MM.1S (cell line): ENCODE data around the gene HOXC6.

Experiments
- DNase-seq: peaks from one replicate; pipeline ENCODE4 v3.0.0-alpha.2; 2015
- H2AFZ ChIP-seq: fragments of 300-600 bp; sonication (generic); 2 replicates; pipeline ENCODE4 v1.6.0; 2016; ENCODE audit warnings: antibody characterized with exemption, low read length
- H3F3A ChIP-seq: fragments of 300-600 bp; sonication (generic); 2 replicates; pipeline ENCODE4 v1.6.1; 2016; ENCODE audit warnings: mild to moderate bottlenecking, antibody characterized with exemption, low read length, moderate library complexity, mixed read lengths; ENCODE audit not compliant: insufficient read depth
- H3K27ac ChIP-seq: fragments of 300-600 bp; sonication (generic); 2 replicates; pipeline ENCODE4 v1.5.1; 2016; ENCODE audit warnings: mild to moderate bottlenecking, low read length
- H3K27me3 ChIP-seq: fragments of 300-600 bp; sonication (generic); replicated peaks from 2 replicates; pipeline ENCODE4 v1.6.0; 2016; ENCODE audit warnings: low read length; ENCODE audit not compliant: insufficient read depth
- H3K36me3 ChIP-seq: fragments of 300-600 bp; sonication (generic); replicated peaks from 2 replicates; pipeline ENCODE4 v1.6.1; 2016; ENCODE audit warnings: mild to moderate bottlenecking, low read length, mixed read lengths; ENCODE audit not compliant: insufficient read depth
- H3K4me1 ChIP-seq: fragments of 300-600 bp; sonication (generic); 2 replicates; pipeline ENCODE4 v1.6.1; 2016; ENCODE audit warnings: low read length, mixed read lengths
- H3K4me2 ChIP-seq: fragments of 300-600 bp; sonication (generic); 2 replicates; pipeline ENCODE4 v1.6.0; 2016; ENCODE audit warnings: low read depth, low read length
- H3K4me3 ChIP-seq: fragments of 300-600 bp; sonication (generic); 2 replicates; pipeline ENCODE4 v1.5.1; 2016; ENCODE audit warnings: low read length, mixed read lengths
- H3K79me2 ChIP-seq: fragments of 300-600 bp; sonication (generic); 2 replicates; pipeline ENCODE4 v1.6.1; 2016; ENCODE audit warnings: mixed run types, low read length, mixed read lengths
- H3K9ac ChIP-seq: fragments of 300-600 bp; sonication (generic); 2 replicates; pipeline ENCODE4 v1.6.1; 2016; ENCODE audit warnings: low read length, mixed read lengths
- H3K9me2 ChIP-seq: fragments of 300-600 bp; sonication (generic); replicated peaks from 2 replicates; pipeline ENCODE4 v1.6.1; 2016; ENCODE audit warnings: mild to moderate bottlenecking, low read length, mixed read lengths; ENCODE audit not compliant: insufficient read depth
- H3K9me3 ChIP-seq: fragments of 300-600 bp; sonication (generic); replicated peaks from 2 replicates; pipeline ENCODE4 v1.6.1; 2016; ENCODE audit warnings: mild to moderate bottlenecking, low read length, mixed read lengths; ENCODE audit not compliant: insufficient read depth
- H4K20me1 ChIP-seq: fragments of 300-600 bp; sonication (generic); 2 replicates; pipeline ENCODE4 v1.6.1; 2016; ENCODE audit warnings: mild to moderate bottlenecking, low read length, moderate library complexity, mixed read lengths; ENCODE audit not compliant: insufficient read depth
- CTCF ChIP-seq: fragments of 300-600 bp; sonication (generic); IDR thresholded peaks from 2 replicates; pipeline ENCODE4 v1.5.1; 2016; ENCODE audit warnings: antibody characterized with exemption, low read length, mixed read lengths
- EZH2 ChIP-seq: fragments of 300-600 bp; sonication (generic); optimal IDR thresholded peaks from 2 replicates; pipeline ENCODE3; 2017; ENCODE audit warnings: low read depth, mild to moderate bottlenecking, antibody characterized with exemption, low read length, mixed read lengths
- EZH2phosphoT487 ChIP-seq: fragments of 300-600 bp; sonication (generic); IDR thresholded peaks from 2 replicates; pipeline ENCODE4 v1.6.1; 2018; ENCODE audit warnings: antibody characterized with exemption, low read length

The HOXC6 gene

GRCh38 chr12:54024581-54025305 lies 3.5 kb upstream of the HOXC6 start:
- TF ChIP-seq EZH2 (no peak), EZH2phosphoT487 (no peak), CTCF (no peak)
- no peaks in the 10 kb centered on the region for H3K9me2 ChIP-seq
- H2AFZ ChIP-seq, result no peak overlapping the region
- no peak overlapping the region for H3K9ac ChIP-seq
- H3K4me3 ChIP-seq, result no peak overlapping the region
- H3F3A ChIP-seq, result no peaks in the 10 kb centered on the region
- H3K27ac ChIP-seq, result no peak overlapping the region
- H3K9me3 ChIP-seq, result no peaks in the 10 kb centered on the region
- H3K4me2 ChIP-seq, result no peak overlapping the region
- peaks cover 98% of the 10 kb centered on the region for H3K27me3 ChIP-seq
- H4K20me1 ChIP-seq, result no peaks in the 10 kb centered on the region
- no peaks in the 10 kb centered on the region for H3K36me3 ChIP-seq
- no peaks in the 10 kb centered on the region for H3K4me1 ChIP-seq
- DNase-seq, result no peak
- H3K79me2 ChIP-seq, result no peaks in the 10 kb centered on the region

GRCh38 chr12:54025499-54026405 lies 2.5 kb upstream of the HOXC6 start:
- no peak for DNase-seq
- Histone ChIP-seq H3K27me3 (peaks cover 99% of the 10 kb centered on the region), H3K9ac (no peak overlapping the region), H4K20me1 (no peaks in the 10 kb centered on the region), H3K4me3 (no peak overlapping the region), H3K4me2 (no peak overlapping the region), H3K9me3 (no peaks in the 10 kb centered on the region), H3K27ac (no peak overlapping the region), H2AFZ (no peak overlapping the region), H3K9me2 (no peaks in the 10 kb centered on the region), H3K4me1 (no peaks in the 10 kb centered on the region), H3K36me3 (no peaks in the 10 kb centered on the region), H3F3A (no peaks in the 10 kb centered on the region), H3K79me2 (no peaks in the 10 kb centered on the region)
- TF ChIP-seq EZH2phosphoT487, result no peak

- H3K4me2 ChIP-seq, result no peak overlapping the region
- H3K79me2 ChIP-seq, result no peaks in the 10 kb centered on the region
- TF ChIP-seq EZH2 (no peak), CTCF (no peak), EZH2phosphoT487 (no peak)
- no peak overlapping the region for H3K9ac ChIP-seq
- no peaks in the 10 kb centered on the region for H3F3A ChIP-seq
- no peak for DNase-seq
- H3K27ac ChIP-seq, result no peak overlapping the region
- H4K20me1 ChIP-seq, result no peaks in the 10 kb centered on the region
- no peaks in the 10 kb centered on the region for H3K36me3 ChIP-seq
- H2AFZ ChIP-seq, result no peak overlapping the region
- H3K9me2 ChIP-seq, result no peaks in the 10 kb centered on the region
- H3K4me1 ChIP-seq, result no peaks in the 10 kb centered on the region
- no peak overlapping the region for H3K4me3 ChIP-seq
- H3K27me3 ChIP-seq, result peaks cover 99% of the 10 kb centered on the region
- no peaks in the 10 kb centered on the region for H3K9me3 ChIP-seq
These were observed 1.4 kb upstream of the HOXC6 start for GRCh38 chr12:54026640-54027441.
